H9 (cell line): ENCODE data around the gene INTS1. TPM values are rescaled to one million over a fixed set of nuclear protein-coding genes. Genes with fewer than 3 reads are reported as not detected.

Experiments used
- DNase-seq: peaks from one replicate; pipeline ENCODE4 v3.0.0-alpha.2; 2017
- H2AFZ ChIP-seq: one replicate; pipeline ENCODE4 v1.6.1; 2013; ENCODE audit warnings: mild to moderate bottlenecking, low read length, control low read depth, moderate library complexity
- H2AK5ac ChIP-seq: 2 replicates; pipeline ENCODE4 v1.6.1; 2013; ENCODE audit warnings: low read length, control low read depth, mixed read lengths; ENCODE audit not compliant: insufficient read length
- H2BK120ac ChIP-seq: one replicate; pipeline ENCODE4 v1.6.1; 2013; ENCODE audit warnings: low read depth, mild to moderate bottlenecking, low read length, control low read depth, inconsistent platforms; ENCODE audit not compliant: poor library complexity, severe bottlenecking
- H2BK12ac ChIP-seq: 2 replicates; pipeline ENCODE4 v1.6.1; 2013; ENCODE audit warnings: low read length, control low read depth, mixed read lengths, low read depth; ENCODE audit not compliant: insufficient read length
- H2BK15ac ChIP-seq: 2 replicates; pipeline ENCODE4 v1.6.1; 2013; ENCODE audit warnings: low read depth, low read length, control low read depth
- H2BK20ac ChIP-seq: one replicate; pipeline ENCODE4 v1.6.1; 2013; ENCODE audit warnings: low read depth, mild to moderate bottlenecking, low read length, control low read depth, inconsistent platforms; ENCODE audit not compliant: poor library complexity, severe bottlenecking
- H2BK5ac ChIP-seq: 2 replicates; pipeline ENCODE4 v1.6.1; 2013; ENCODE audit warnings: low read length, control low read depth, mixed read lengths; ENCODE audit not compliant: insufficient read length
- H3K14ac ChIP-seq: 2 replicates; pipeline ENCODE4 v1.6.1; 2013; ENCODE audit warnings: low read length, control low read depth; ENCODE audit not compliant: insufficient read depth
- H3K18ac ChIP-seq: 2 replicates; pipeline ENCODE4 v1.6.1; 2013; ENCODE audit warnings: low read depth, mild to moderate bottlenecking, mixed read lengths, low read length, control low read depth; ENCODE audit not compliant: insufficient read length
- H3K23ac ChIP-seq: 2 replicates; pipeline ENCODE4 v1.6.1; 2013; ENCODE audit warnings: low read length, control low read depth, mixed read lengths, low read depth; ENCODE audit not compliant: insufficient read length
- H3K23me2 ChIP-seq: 2 replicates; pipeline ENCODE4 v1.6.1; 2013; ENCODE audit warnings: low read depth, mild to moderate bottlenecking, mixed read lengths, low read length, control low read depth; ENCODE audit not compliant: insufficient read length, poor library complexity, severe bottlenecking
- H3K27ac ChIP-seq: 2 replicates; pipeline ENCODE4 v1.5.1; 2013; ENCODE audit warnings: low read length, control low read depth, mixed read lengths, low read depth; ENCODE audit not compliant: insufficient read length
- H3K27me3 ChIP-seq: 2 replicates; pipeline ENCODE4 v1.6.1; 2013; ENCODE audit warnings: low read length, control low read depth, inconsistent platforms; ENCODE audit not compliant: insufficient read depth
- H3K4ac ChIP-seq: 2 replicates; pipeline ENCODE4 v1.6.1; 2013; ENCODE audit warnings: low read depth, mild to moderate bottlenecking, control low read depth, inconsistent platforms, low read length, moderate library complexity
- H3K4me1 ChIP-seq: 2 replicates; pipeline ENCODE4 v1.6.1; 2013; ENCODE audit warnings: low read length, control low read depth, inconsistent platforms; ENCODE audit not compliant: insufficient read depth
- H3K4me2 ChIP-seq: 2 replicates; pipeline ENCODE4 v1.6.1; 2013; ENCODE audit warnings: low read length, control low read depth, mixed read lengths; ENCODE audit not compliant: insufficient read length, insufficient read depth
- H3K56ac ChIP-seq: 2 replicates; pipeline ENCODE4 v1.6.1; 2013; ENCODE audit warnings: low read depth, mild to moderate bottlenecking, mixed read lengths, low read length, control low read depth; ENCODE audit not compliant: insufficient read length
- H3K79me1 ChIP-seq: 2 replicates; pipeline ENCODE4 v1.6.1; 2013; ENCODE audit warnings: low read depth, mild to moderate bottlenecking, moderate library complexity, low read length, control low read depth, inconsistent platforms; ENCODE audit not compliant: insufficient read depth, poor library complexity, severe bottlenecking
- H3K79me2 ChIP-seq: 2 replicates; pipeline ENCODE4 v1.6.1; 2013; ENCODE audit warnings: low read length, control low read depth, inconsistent platforms; ENCODE audit not compliant: insufficient read depth
- H3K9ac ChIP-seq: 2 replicates; pipeline ENCODE4 v1.6.1; 2013; ENCODE audit warnings: low read length, control low read depth, mixed read lengths; ENCODE audit not compliant: insufficient read length; ENCODE audit errors: extremely low read depth
- H3K9me3 ChIP-seq: one replicate; pipeline ENCODE4 v1.6.1; 2013; ENCODE audit warnings: low read depth, low read length, inconsistent platforms; ENCODE audit not compliant: control insufficient read depth
- H3T11ph ChIP-seq: one replicate; pipeline ENCODE4 v1.6.1; 2013; ENCODE audit warnings: mild to moderate bottlenecking, low read length, control low read depth, inconsistent platforms
- H4K20me1 ChIP-seq: one replicate; pipeline ENCODE4 v1.6.1; 2013; ENCODE audit not compliant: control insufficient read depth, insufficient read length, insufficient read depth
- H4K5ac ChIP-seq: 2 replicates; pipeline ENCODE4 v1.6.1; 2013; ENCODE audit warnings: low read depth, mild to moderate bottlenecking, mixed read lengths, low read length, control low read depth; ENCODE audit not compliant: insufficient read length
- H4K8ac ChIP-seq: replicated peaks from 2 replicates; pipeline ENCODE4 v1.6.1; 2013; ENCODE audit warnings: low read length, control low read depth, mixed read lengths, low read depth; ENCODE audit not compliant: insufficient read length
- H4K91ac ChIP-seq: 2 replicates; pipeline ENCODE4 v1.6.1; 2013; ENCODE audit warnings: low read depth, mild to moderate bottlenecking, moderate library complexity, mixed read lengths, low read length, control low read depth; ENCODE audit not compliant: insufficient read length
- H3K27ac Mint-ChIP-seq, 3 experiments: 2 replicates in 2 of 3; 3 replicates in 1 of 3; pipeline ENCODE4 v1.8.0; 2020 to 2021; ENCODE audit warnings: mixed read lengths in 3 of 3, mild to moderate bottlenecking in 1 of 3, moderate library complexity in 1 of 3
- H3K27me3 Mint-ChIP-seq: 2 replicates; pipeline ENCODE4 v1.8.0; 2021; ENCODE audit warnings: low read depth, mild to moderate bottlenecking, moderate library complexity, mixed read lengths
- H3K36me3 Mint-ChIP-seq, 3 experiments: 2 replicates in 2 of 3; 3 replicates in 1 of 3; pipeline ENCODE4 v1.8.0; 2020 to 2021; ENCODE audit warnings: low read depth in 3 of 3, mixed read lengths in 3 of 3; ENCODE audit not compliant: insufficient read depth in 1 of 3
- H3K4me1 Mint-ChIP-seq, 2 experiments: 2 replicates each; pipeline ENCODE4 v1.8.0; 2020; ENCODE audit warnings: mixed read lengths in 2 of 2
- H3K4me3 Mint-ChIP-seq, 2 experiments: 2 replicates in 1 of 2; 3 replicates in 1 of 2; pipeline ENCODE4 v1.8.0; 2020 to 2021; ENCODE audit warnings: mild to moderate bottlenecking in 2 of 2, mixed read lengths in 2 of 2, moderate library complexity in 1 of 2
- H3K9me3 Mint-ChIP-seq, 2 experiments: 2 replicates in 1 of 2; 3 replicates in 1 of 2; pipeline ENCODE4 v1.8.0; 2020; ENCODE audit warnings: mild to moderate bottlenecking in 2 of 2, mixed read lengths in 2 of 2, moderate library complexity in 1 of 2
- CTCF ChIP-seq: fragments of 200-600 bp; sonication (generic); conservative IDR thresholded peaks from 3 replicates; pipeline ENCODE4 v1.8.0; 2021; ENCODE audit warnings: antibody characterized with exemption, mild to moderate bottlenecking
- WGBS: extraction: QIAGEN DNeasy Blood & Tissue Kit; methylation state at CpG from one replicate; pipeline ENCODE4 v1.1.7; 2013; ENCODE audit warnings: missing lambda C conversion rate, low lambda C conversion rate, mixed read lengths; ENCODE audit not compliant: insufficient read length; ENCODE audit errors: extremely low coverage; 5-methylcytosine and 5-hydroxymethylcytosine counted together
- total RNA-seq: library from RNA; stranded (reverse); gene quantifications from 2 replicates; pipeline ENCODE4 v1.2.1, GENCODE V29; 2021

INTS1 gene
- total RNA-seq, 1 experiment from 2014 or later, result 133 TPM

- Histone ChIP-seq H3K9ac (no peak overlapping the region), H3K27ac (no peak overlapping the region), H3K27me3 (no peaks in the 10 kb centered on the region)
Measured at GRCh38 chr7:1532456-1533254, 28.5 kb upstream of the INTS1 start.

More at GRCh38 chr7:1532456-1533254, 28.5 kb upstream of the INTS1 start:
- Histone ChIP-seq H4K8ac (no peak overlapping the region), H2BK12ac (peak overlapping the region; percentile 43), H3K9me3 (no peaks in the 10 kb centered on the region), H3K23me2 (peaks cover 4% of the 10 kb centered on the region), H2BK120ac (no peak overlapping the region), H3K14ac (peak overlapping the region; percentile 46), H4K5ac (no peak overlapping the region), H4K91ac (no peak overlapping the region), H4K20me1 (no peaks in the 10 kb centered on the region), H2BK20ac (no peak overlapping the region), H3K56ac (no peak overlapping the region), H2AK5ac (no peak overlapping the region), H3K23ac (no peak overlapping the region), H3K18ac (no peak overlapping the region), H3K79me2 (peaks cover 7% of the 10 kb centered on the region; the same call in 1 of the 2 replicates), H3K4me1 (peaks cover 3% of the 10 kb centered on the region; the same call in 1 of the 2 replicates), H2BK15ac (no peak overlapping the region), H3K79me1 (no peaks in the 10 kb centered on the region), H2BK5ac (no peak overlapping the region), H2AFZ (no peak overlapping the region), H3T11ph (no peak overlapping the region), H3K4ac (no peak overlapping the region), H3K4me2 (no peak overlapping the region)
- DNase-seq, result no peak
- no peak for TF ChIP-seq CTCF
- Mint-ChIP-seq H3K4me1 (peaks cover 27 to 28% of the 10 kb centered on the region in 2 experiments), H3K36me3 (no peaks in the 10 kb centered on the region), H3K27me3 (no peaks in the 10 kb centered on the region), H3K4me3 (peak overlapping the region; percentile 40 to 76; a peak in 4 of 5 replicates), H3K9me3 (no peaks in the 10 kb centered on the region), H3K27ac (no peak overlapping the region; a peak in 1 of 7 replicates)
- WGBS, result no CpG with 5 or more reads among the region's 36 CpGs
